Measurements from ENCODE around the gene CUEDC1. TPM values are rescaled to one million over a fixed set of nuclear protein-coding genes. Genes with fewer than 3 reads are reported as not detected.

Gene CUEDC1
- total RNA-seq, 1 experiment from 2014 or later: 27.5 TPM

DNA sequence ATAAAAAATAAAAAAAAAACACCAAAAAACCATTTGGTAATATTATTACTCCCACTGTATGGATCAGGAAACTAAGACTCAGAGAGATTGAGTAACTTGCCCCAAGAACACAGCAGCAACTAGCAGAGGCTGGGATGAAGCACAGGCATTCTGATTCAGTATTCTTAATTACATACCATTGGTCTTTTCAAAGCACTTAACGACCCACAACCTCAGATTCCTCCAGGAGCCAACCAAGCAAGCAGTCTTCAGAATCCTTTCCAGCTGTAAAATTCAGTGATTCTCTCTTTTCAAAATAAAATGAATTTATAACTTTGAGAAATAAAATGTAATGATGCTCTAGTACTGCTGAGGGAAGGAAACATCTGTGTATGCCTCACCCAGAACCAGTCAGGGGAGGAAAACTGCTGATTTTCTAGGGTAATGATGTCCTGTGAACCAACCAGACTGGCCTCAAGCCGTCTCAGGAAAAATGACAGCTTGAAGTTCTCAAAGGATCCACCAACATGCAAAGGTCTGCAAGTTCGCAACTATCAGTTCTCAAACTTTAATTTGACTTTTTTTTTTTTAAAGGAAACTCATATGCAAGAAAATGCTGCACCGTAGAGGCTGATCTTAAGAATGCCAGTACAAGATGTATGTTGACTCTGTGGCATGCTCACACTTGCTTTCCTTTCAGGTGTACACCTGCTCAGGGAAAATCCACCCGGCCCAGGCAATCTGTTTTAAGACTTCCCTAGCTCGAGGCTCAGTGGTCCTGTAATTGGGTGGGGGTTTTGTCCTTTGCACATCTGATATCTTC is 9.0 kb downstream of the CUEDC1 start:
- Histone ChIP-seq H3K4me1 (peaks cover 47% of the 10 kb centered on the region), H3K4me3 (ENCODE audit: low read depth, low read length) (no peak overlapping the region), H3K36me3 (ENCODE audit: control insufficient read depth, insufficient read depth, low read length) (no peaks in the 10 kb centered on the region), H3K9me3 (no peaks in the 10 kb centered on the region), H3K27me3 (replicated peaks; ENCODE audit: control insufficient read depth, insufficient read depth, low read length) (no peaks in the 10 kb centered on the region)
- no peak for DNase-seq
- Mint-ChIP-seq H3K4me1 (ENCODE audit: low read depth, unreplicated experiment) (peaks cover 47% of the 10 kb centered on the region), H3K4me3 (ENCODE audit: unreplicated experiment) (peak overlapping the region; percentile 26), H3K27ac (ENCODE audit: unreplicated experiment) (peak overlapping the region; percentile 32), H3K9me3 (ENCODE audit: unreplicated experiment) (no peaks in the 10 kb centered on the region), H3K36me3 (ENCODE audit: insufficient read depth, unreplicated experiment) (peaks cover 9% of the 10 kb centered on the region), H3K27me3 (ENCODE audit: insufficient read depth, unreplicated experiment) (no peaks in the 10 kb centered on the region)
- TSS peak; percentile 7 for BruUV-seq (replicated peaks)
- intact Hi-C loops (cut with micrococcal nuclease; ENCODE audit: unreplicated experiment): loop anchor here (1.0 kb wide), 1 partner anchor 8 kb away; no protein-coding TSS in a partner anchor
- POLR2A ChIA-PET: no interaction called here
- TF ChIP-seq CTCF (IDR thresholded peaks at IDR 0.05; ENCODE audit: insufficient read depth in 1 of 2, low read depth in 1 of 2, low read length in 1 of 2, severe bottlenecking in 1 of 2, unreplicated experiment in 1 of 2): no peak
- CTCF ChIA-PET: interaction anchor here (1.4 kb wide), 1 partner anchor 43 kb away, joined by 4 read pairs; no protein-coding TSS in a partner anchor

DNA sequence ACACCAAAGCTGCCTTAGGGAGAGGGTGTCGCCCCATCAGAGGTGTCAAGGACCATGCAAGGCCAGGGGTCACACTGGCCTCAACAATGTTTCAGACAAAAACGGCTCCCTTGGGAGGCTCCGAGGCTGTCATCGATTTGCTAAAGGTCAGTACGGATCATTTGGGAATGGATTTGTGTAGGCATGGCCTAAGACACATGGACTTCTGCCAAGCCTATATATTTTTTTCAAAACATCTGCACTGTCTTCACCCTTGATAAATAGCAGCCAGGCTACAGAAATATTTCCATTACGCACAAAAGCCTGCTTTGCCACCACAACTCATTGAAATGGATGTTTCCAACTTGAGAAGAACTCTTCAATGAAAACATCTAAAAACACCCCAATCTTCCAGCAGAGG is 10.3 kb downstream of the CUEDC1 start:
- Histone ChIP-seq H3K36me3 (ENCODE audit: control insufficient read depth, insufficient read depth, low read length) (no peaks in the 10 kb centered on the region), H3K4me3 (ENCODE audit: low read depth, low read length) (no peak overlapping the region), H3K27me3 (replicated peaks; ENCODE audit: control insufficient read depth, insufficient read depth, low read length) (no peaks in the 10 kb centered on the region), H3K9me3 (no peaks in the 10 kb centered on the region), H3K4me1 (peaks cover 38% of the 10 kb centered on the region)
- ChIA-PET CTCF (no interaction called here), POLR2A (interaction anchor here (1.5 kb wide), 1 partner anchor 138 kb away, joined by 3 read pairs; no protein-coding TSS in a partner anchor)
- no peak for DNase-seq
- H3K27ac Mint-ChIP-seq (ENCODE audit: unreplicated experiment): no peak overlapping the region
- H3K9me3 Mint-ChIP-seq (ENCODE audit: unreplicated experiment): no peaks in the 10 kb centered on the region
- no peak for TF ChIP-seq CTCF (IDR thresholded peaks at IDR 0.05; ENCODE audit: insufficient read depth in 1 of 2, low read depth in 1 of 2, low read length in 1 of 2, severe bottlenecking in 1 of 2, unreplicated experiment in 1 of 2)
- BruUV-seq (replicated peaks): no TSS peak
- H3K4me3 Mint-ChIP-seq (ENCODE audit: unreplicated experiment): no peak overlapping the region
- H3K36me3 Mint-ChIP-seq (ENCODE audit: insufficient read depth, unreplicated experiment): peaks cover 9% of the 10 kb centered on the region
- intact Hi-C loops (cut with micrococcal nuclease; ENCODE audit: unreplicated experiment): no loop called here
- peaks cover 49% of the 10 kb centered on the region for H3K4me1 Mint-ChIP-seq (ENCODE audit: low read depth, unreplicated experiment)
- no peaks in the 10 kb centered on the region for H3K27me3 Mint-ChIP-seq (ENCODE audit: insufficient read depth, unreplicated experiment)

GRCh38 chr17:57943645-57944044 is 11.6 kb downstream of the CUEDC1 start:
- no peaks in the 10 kb centered on the region for H3K9me3 Mint-ChIP-seq (ENCODE audit: unreplicated experiment)
- Histone ChIP-seq H3K9me3 (no peaks in the 10 kb centered on the region), H3K27me3 (replicated peaks; ENCODE audit: control insufficient read depth, insufficient read depth, low read length) (no peaks in the 10 kb centered on the region), H3K36me3 (ENCODE audit: control insufficient read depth, insufficient read depth, low read length) (no peaks in the 10 kb centered on the region), H3K4me3 (ENCODE audit: low read depth, low read length) (no peak overlapping the region), H3K4me1 (peaks cover 27% of the 10 kb centered on the region)
- ChIA-PET POLR2A (no interaction called here), CTCF (interaction anchor here (1.3 kb wide), 1 partner anchor 11 kb away, joined by 3 read pairs; no protein-coding TSS in a partner anchor)
- H3K4me1 Mint-ChIP-seq (ENCODE audit: low read depth, unreplicated experiment): peaks cover 47% of the 10 kb centered on the region
- TF ChIP-seq CTCF (IDR thresholded peaks at IDR 0.05; ENCODE audit: insufficient read depth in 1 of 2, low read depth in 1 of 2, low read length in 1 of 2, severe bottlenecking in 1 of 2, unreplicated experiment in 1 of 2): no peak
- intact Hi-C loops (cut with micrococcal nuclease; ENCODE audit: unreplicated experiment): no loop called here
- no peak overlapping the region for H3K4me3 Mint-ChIP-seq (ENCODE audit: unreplicated experiment)
- H3K36me3 Mint-ChIP-seq (ENCODE audit: insufficient read depth, unreplicated experiment): peaks cover 5% of the 10 kb centered on the region
- H3K27me3 Mint-ChIP-seq (ENCODE audit: insufficient read depth, unreplicated experiment): no peaks in the 10 kb centered on the region
- no TSS peak for BruUV-seq (replicated peaks)
- DNase-seq: no peak
- peak overlapping the region; percentile 4 for H3K27ac Mint-ChIP-seq (ENCODE audit: unreplicated experiment)

All from Caco-2 (cell line).